ENCODE measurements around the gene BCAT1. TPM values are rescaled to one million over a fixed set of nuclear protein-coding genes. Genes with fewer than 3 reads are reported as not detected.
A peak's percentile ranks its signal among the peaks of the same experiment; 100 is the strongest.

Gene BCAT1
- total and polyA plus RNA-seq, 9 of the 15 experiments (the other 6 are each of a cell fraction or from before 2014, with no cell fraction given): 38.5 to 157 (median 66.8) TPM

- TF ChIP-seq PTBP1 (IDR thresholded peaks at IDR 0.05; ENCODE audit: low read depth, low read length) (no peak), PATZ1 (CRISPR knock-in tag; IDR thresholded peaks at IDR 0.05; ENCODE audit: borderline replicate concordance) (no peak), ZBTB17 (CRISPR knock-in tag; IDR thresholded peaks at IDR 0.05) (no peak), ZNF354B (CRISPR knock-in tag; IDR thresholded peaks at IDR 0.05) (no peak), ATF6 (CRISPR knock-in tag; IDR thresholded peaks at IDR 0.05) (no peak), MEF2A (IDR thresholded peaks at IDR 0.05; ENCODE audit: control insufficient read depth, low read depth, low read length) (peak; percentile 86; the same call in 1 of the 2 replicates), PKNOX1 (IDR thresholded peaks at IDR 0.05) (peak; percentile 37; the same call in 1 of the 2 replicates), NONO (IDR thresholded peaks at IDR 0.05; ENCODE audit: low read depth in 2 of 2, low read length in 1 of 2) (no peak), ID3 (CRISPR knock-in tag; IDR thresholded peaks at IDR 0.05) (no peak), ID3 (tag; IDR thresholded peaks at IDR 0.05) (no peak), NEUROD1 (IDR thresholded peaks at IDR 0.05; ENCODE audit: borderline replicate concordance, low read depth, low read length, partially characterized antibody) (no peak), PCBP2 (IDR thresholded peaks at IDR 0.05; ENCODE audit: low read depth, low read length, poor library complexity, severe bottlenecking) (no peak), ATF3 (IDR thresholded peaks at IDR 0.05) (peak; percentile 40; the same call in 1 of the 2 replicates), ATF3 (CRISPR knock-in tag; conservative IDR thresholded peaks at IDR 0.05) (no peak), ARID3B (CRISPR knock-in tag; IDR thresholded peaks at IDR 0.05; ENCODE audit: borderline replicate concordance) (no peak), MNT (conservative IDR thresholded peaks at IDR 0.05) (peak; percentile 63 to 80), CBFA2T2 (conservative IDR thresholded peaks at IDR 0.05) (no peak)
These were observed 39.2 kb downstream of the BCAT1 start (continued) for GRCh38 chr12:24909667-24910066.
